Bronchial epithelial cell (primary cell): ENCODE measurements around the gene AMOT. TPM values are rescaled to one million over a fixed set of nuclear protein-coding genes. Genes with fewer than 3 reads are reported as not detected.

ENCODE experiments used
- DNase-seq: peaks from one replicate; pipeline ENCODE4 v3.0.0-alpha.2; 2010; ENCODE audit warnings: low read depth
- FAIRE-seq: peaks from 2 replicates; lab custom pipeline; 2011; peaks lifted over from hg19 to GRCh38; lab: Jason Lieb, UNC
- H3K27me3 ChIP-seq: 2 replicates; pipeline ENCODE4 v1.5.1; 2011; ENCODE audit warnings: low read length; ENCODE audit not compliant: control insufficient read depth, insufficient read depth
- H3K36me3 ChIP-seq: 2 replicates; pipeline ENCODE4 v1.5.1; 2011; ENCODE audit warnings: low read length; ENCODE audit not compliant: control insufficient read depth, insufficient read depth
- H3K4me3 ChIP-seq: 2 replicates; pipeline ENCODE4 v1.5.1; 2011; ENCODE audit warnings: mild to moderate bottlenecking, low read depth, low read length, control low read depth
- total RNA-seq: library from RNA; depleted of rRNA; stranded (reverse); fragments of >200 nt; gene quantifications from 2 replicates; pipeline ENCODE4 v1.2.1, GENCODE V29; 2014
- TF ChIP-seq, protein P1 (sequence below): IDR thresholded peaks from 2 replicates; pipeline ENCODE4 v1.5.1; 2011; ENCODE audit warnings: mild to moderate bottlenecking, moderate library complexity, low read length, control low read depth, inconsistent platforms; ENCODE audit not compliant: insufficient read depth, severe bottlenecking

The AMOT gene
- total RNA-seq, 1 donor from 2014 or later = under 0.01 TPM

DNA sequence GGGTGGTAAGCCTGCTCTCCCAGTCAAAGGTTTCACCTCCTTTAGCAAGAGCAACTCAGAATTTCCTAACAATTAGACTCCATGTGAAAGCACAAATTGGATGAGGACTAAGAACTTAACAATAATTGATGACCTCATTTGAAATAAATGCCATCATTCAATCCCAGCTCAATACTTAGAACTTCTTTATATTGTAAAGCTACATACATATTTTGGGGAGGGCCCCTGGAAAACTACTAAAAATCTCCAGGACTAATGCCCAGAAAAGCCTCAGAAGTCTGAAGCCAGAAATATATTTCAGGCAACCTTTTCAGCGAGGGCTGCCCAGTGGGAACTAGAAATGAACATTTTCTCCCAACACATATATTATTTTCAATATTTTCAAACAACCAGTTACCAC is 38.1 kb downstream of the AMOT start:
- FAIRE-seq = no peak
- Histone ChIP-seq H3K27me3 (no peaks in the 10 kb centered on the region), H3K36me3 (no peaks in the 10 kb centered on the region), H3K4me3 (no peak overlapping the region)
- TF ChIP-seq, protein P1, sequence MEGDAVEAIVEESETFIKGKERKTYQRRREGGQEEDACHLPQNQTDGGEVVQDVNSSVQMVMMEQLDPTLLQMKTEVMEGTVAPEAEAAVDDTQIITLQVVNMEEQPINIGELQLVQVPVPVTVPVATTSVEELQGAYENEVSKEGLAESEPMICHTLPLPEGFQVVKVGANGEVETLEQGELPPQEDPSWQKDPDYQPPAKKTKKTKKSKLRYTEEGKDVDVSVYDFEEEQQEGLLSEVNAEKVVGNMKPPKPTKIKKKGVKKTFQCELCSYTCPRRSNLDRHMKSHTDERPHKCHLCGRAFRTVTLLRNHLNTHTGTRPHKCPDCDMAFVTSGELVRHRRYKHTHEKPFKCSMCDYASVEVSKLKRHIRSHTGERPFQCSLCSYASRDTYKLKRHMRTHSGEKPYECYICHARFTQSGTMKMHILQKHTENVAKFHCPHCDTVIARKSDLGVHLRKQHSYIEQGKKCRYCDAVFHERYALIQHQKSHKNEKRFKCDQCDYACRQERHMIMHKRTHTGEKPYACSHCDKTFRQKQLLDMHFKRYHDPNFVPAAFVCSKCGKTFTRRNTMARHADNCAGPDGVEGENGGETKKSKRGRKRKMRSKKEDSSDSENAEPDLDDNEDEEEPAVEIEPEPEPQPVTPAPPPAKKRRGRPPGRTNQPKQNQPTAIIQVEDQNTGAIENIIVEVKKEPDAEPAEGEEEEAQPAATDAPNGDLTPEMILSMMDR = no peak
- DNase-seq = no peak

DNA sequence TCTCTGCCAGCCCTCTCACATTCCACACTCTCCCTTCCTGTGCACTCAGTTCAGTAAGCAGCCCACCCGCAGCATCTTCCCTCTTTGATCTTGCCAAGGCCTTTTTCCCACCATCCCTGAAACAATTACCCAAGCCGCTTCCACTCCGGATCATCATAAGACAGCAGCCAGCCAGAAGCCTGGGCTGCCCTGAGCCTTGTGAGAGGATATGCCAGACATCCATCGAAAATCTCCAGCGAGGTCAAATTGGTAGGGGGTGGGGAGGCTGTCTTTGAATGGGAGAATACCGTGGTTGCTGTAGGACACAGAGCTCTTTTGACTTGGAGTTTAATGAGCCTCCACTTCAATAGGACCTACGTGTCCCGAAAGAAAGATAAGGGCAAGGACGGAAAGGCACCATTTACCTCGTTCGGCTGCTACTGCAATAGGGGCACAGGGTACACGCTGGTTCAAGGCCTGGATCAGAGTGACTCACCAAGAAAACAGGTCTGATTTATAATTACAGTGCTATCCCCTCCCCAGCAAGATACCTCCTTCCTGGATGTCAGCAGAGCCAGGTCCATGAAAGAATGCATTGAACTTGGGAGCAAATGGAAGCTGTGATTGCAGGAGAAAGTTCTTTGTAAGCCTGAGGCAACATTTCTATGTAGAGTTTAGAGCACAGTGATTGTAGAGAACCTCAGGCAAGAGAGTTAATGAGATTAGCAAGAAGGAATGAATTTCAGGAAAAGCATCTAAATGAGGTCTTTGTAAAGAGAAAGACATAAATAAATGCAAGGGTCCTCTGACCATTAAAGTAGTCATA is 39.5 kb downstream of the AMOT start:
- Histone ChIP-seq H3K27me3 (no peaks in the 10 kb centered on the region), H3K36me3 (no peaks in the 10 kb centered on the region), H3K4me3 (no peak overlapping the region)
- TF ChIP-seq, protein P1 = no peak
- FAIRE-seq = no peak
- DNase-seq = no peak

DNA sequence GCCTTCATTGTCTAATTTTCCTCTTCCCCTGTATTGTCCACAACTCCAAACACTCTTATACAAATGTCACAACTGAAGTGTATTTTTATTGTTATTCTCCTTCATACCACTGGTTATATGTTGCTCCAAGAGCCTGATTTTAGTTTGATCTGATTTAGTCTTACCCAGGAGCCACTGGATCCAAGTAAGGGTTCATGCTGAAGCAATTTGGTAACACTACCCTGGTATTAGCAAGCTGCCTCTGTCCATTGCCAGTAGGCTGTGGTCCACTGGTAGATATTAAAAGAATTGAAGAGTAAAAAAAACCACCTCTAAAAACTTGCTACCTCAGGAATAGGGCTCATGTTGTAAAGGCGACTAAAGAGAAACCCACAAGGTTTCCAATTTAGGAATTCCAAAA is 41.2 kb downstream of the AMOT start:
- Histone ChIP-seq H3K27me3 (no peaks in the 10 kb centered on the region), H3K4me3 (no peak overlapping the region), H3K36me3 (no peaks in the 10 kb centered on the region)
- FAIRE-seq (no peak), DNase-seq (no peak)
- TF ChIP-seq, protein P1 = no peak

DNA sequence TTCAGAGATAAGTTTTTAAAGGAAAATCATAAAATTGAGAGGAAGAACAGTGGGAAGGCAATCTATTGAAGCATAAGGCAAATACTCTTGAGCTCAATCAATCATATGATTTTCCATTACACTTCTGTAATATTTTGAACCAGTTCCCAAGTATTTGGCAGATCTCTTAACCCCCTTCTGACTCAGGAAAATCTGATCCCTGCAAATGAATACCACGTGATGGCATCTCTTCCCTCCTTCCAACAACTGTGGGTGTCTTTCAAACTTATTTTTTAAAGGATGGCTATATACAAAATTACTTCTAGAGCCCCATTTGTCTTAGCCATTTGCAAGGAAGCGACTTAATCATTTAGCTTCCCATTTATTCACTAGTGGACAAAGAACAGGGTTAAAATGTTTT is 41.9 kb downstream of the AMOT start:
- DNase-seq (no peak), FAIRE-seq (no peak)
- TF ChIP-seq, protein P1 = no peak
- Histone ChIP-seq H3K36me3 (no peaks in the 10 kb centered on the region), H3K27me3 (no peaks in the 10 kb centered on the region), H3K4me3 (no peak overlapping the region)

DNA sequence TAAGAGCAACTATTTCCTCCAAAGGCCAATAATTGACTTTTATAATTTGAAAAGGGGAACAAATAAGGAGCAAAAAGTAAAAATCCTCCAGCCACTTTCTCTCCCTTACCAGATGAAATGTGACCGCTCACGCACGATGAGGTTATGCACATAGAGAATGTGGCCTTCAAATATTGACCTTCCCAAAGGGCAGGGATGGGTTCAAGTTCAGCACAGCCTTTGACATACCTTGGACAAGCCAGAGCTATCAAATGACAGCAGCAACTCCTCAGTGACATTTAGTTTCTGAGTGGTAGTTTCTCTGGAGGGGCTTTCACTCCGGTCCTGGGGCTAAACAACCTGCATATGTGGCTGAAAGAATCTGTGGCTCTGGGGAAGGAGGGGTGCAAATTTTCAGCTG is 50.7 kb downstream of the AMOT start:
- Histone ChIP-seq H3K36me3 (no peaks in the 10 kb centered on the region), H3K27me3 (no peaks in the 10 kb centered on the region), H3K4me3 (no peak overlapping the region)
- DNase-seq (no peak), FAIRE-seq (no peak)
- TF ChIP-seq, protein P1 = no peak
